AG04449 (cell line): ENCODE data around the gene PPM1H.

Experiments used
- CTCF ChIA-PET: fragments of 350-600 bp; formaldehyde crosslinking; extraction: SDS; loops from one replicate; lab custom pipeline; 2021; ENCODE audit warnings: antibody characterized with exemption; lab: Yijun Ruan, JAX
- POLR2A ChIA-PET: fragments of 400-600, 350-600 bp; formaldehyde crosslinking; extraction: SDS; loops from one replicate; lab custom pipeline; 2020; ENCODE audit warnings: antibody characterized with exemption, inconsistent platforms; lab: Yijun Ruan, JAX
- DNase-seq: peaks from one replicate; pipeline ENCODE4 v3.0.0-alpha.2; 2010; ENCODE audit warnings: low read depth, low spot score
- H3K4me3 ChIP-seq: 2 replicates; pipeline ENCODE4 v1.5.1; 2011; ENCODE audit warnings: low read depth, mild to moderate bottlenecking, control low read depth, low read length
- CTCF ChIP-seq: IDR thresholded peaks from one replicate; pipeline ENCODE4 v1.5.1; 2011; ENCODE audit warnings: mild to moderate bottlenecking, moderate library complexity, low read length, control low read depth, inconsistent platforms; ENCODE audit not compliant: insufficient read depth; ENCODE audit errors: missing control alignments

PPM1H gene

GRCh38 chr12:62684570-62685295 lies 250.2 kb downstream of the PPM1H start:
- CTCF ChIA-PET: interaction anchor here (0.8 to 1.6 kb wide), 2 partner anchors 10 to 110 kb away, joined by 3 to 4 read pairs; no protein-coding TSS in a partner anchor
- no peak for TF ChIP-seq CTCF
- POLR2A ChIA-PET: interaction anchor here (0.8 to 1.4 kb wide), 3 partner anchors 8 to 19 kb away, joined by 3 to 8 read pairs (median 4); no protein-coding TSS in a partner anchor
- DNase-seq: no peak
- H3K4me3 ChIP-seq: no peak overlapping the region

- CTCF ChIA-PET: interaction anchor here (0.8 to 1.6 kb wide), 3 partner anchors 10 to 111 kb away, joined by 3 to 4 read pairs (median 3); no protein-coding TSS in a partner anchor
- DNase-seq: no peak
- H3K4me3 ChIP-seq: no peak overlapping the region
- POLR2A ChIA-PET: interaction anchor here (0.5 to 1.4 kb wide), 3 partner anchors 9 to 113 kb away, joined by 3 to 4 read pairs (median 3); no protein-coding TSS in a partner anchor
- TF ChIP-seq CTCF: no peak
Measured at GRCh38 chr12:62683776-62684569, 251.0 kb downstream of the PPM1H start.

- CTCF ChIA-PET: interaction anchor here (1.0 kb wide), 1 partner anchor 23 kb away, joined by 3 read pairs; no protein-coding TSS in a partner anchor
- POLR2A ChIA-PET: no interaction called here
- no peak for DNase-seq
- no peak for TF ChIP-seq CTCF
- H3K4me3 ChIP-seq: no peak overlapping the region
Measured at GRCh38 chr12:62681306-62681705, 253.6 kb downstream of the PPM1H start.

GRCh38 chr12:62679608-62680007 lies 255.3 kb downstream of the PPM1H start:
- no peak for TF ChIP-seq CTCF
- no peak overlapping the region for H3K4me3 ChIP-seq
- POLR2A ChIA-PET: no interaction called here
- DNase-seq: no peak
- CTCF ChIA-PET: interaction anchor here (0.6 to 1.5 kb wide), 4 partner anchors 11 to 28 kb away, joined by 3 to 4 read pairs (median 4); no protein-coding TSS in a partner anchor

- no peak for DNase-seq
- ChIA-PET CTCF (no interaction called here), POLR2A (no interaction called here)
- no peak for TF ChIP-seq CTCF
- no peak overlapping the region for H3K4me3 ChIP-seq
Measured at GRCh38 chr12:62677355-62677754, 257.6 kb downstream of the PPM1H start.
